C1 segment of cervical spinal cord (tissue), 14 donors: ENCODE measurements around the gene KLHDC4.
"Not testable (repeated sequence)": the region's sequence is repeated elsewhere in the genome, so short reads cannot be mapped to it uniquely, and the experiment has no call there.

ENCODE experiments used
- DNase-seq, 14 donors: peaks; one replicate each; lab custom pipeline; 2025; lab: John Stamatoyannopoulos, UW

KLHDC4 gene

GRCh38 chr16:87765776-87766484 lies at the start of gene KLHDC4:
TSS of gene KLHDC4 (minus strand) at chr16:87765986. CDS start at chr16:87765890, 96 bp downstream.
- peak; percentile 52 to 92 (median 80) for DNase-seq

DNA sequence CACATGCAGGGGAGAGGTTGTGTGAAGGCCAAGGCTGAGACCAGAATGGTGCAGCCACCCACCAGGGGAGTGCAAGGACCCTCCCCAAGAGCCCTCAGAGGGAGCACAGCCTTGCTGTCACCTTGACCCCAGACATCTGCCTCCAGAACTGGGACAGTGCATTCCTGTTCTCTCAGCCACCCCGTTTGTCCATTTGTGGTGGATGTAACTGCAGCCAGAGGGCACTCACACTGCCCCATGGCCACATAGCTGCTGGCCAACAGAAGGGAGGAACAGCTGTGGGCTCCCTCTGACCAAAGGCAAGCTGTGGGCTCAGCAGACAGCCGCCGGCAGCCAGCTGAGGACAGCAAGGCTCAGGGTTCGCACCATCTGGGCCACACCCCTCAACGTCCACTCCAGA lies 49.8 kb upstream of the KLHDC4 start:
- DNase-seq: no peak

GRCh38 chr16:87812200-87812656 lies 46.4 kb upstream of the KLHDC4 start:
- DNase-seq: no peak

- DNase-seq: not testable (repeated sequence)
Measured at GRCh38 chr16:87811454-87811853, 45.7 kb upstream of the KLHDC4 start.

DNA sequence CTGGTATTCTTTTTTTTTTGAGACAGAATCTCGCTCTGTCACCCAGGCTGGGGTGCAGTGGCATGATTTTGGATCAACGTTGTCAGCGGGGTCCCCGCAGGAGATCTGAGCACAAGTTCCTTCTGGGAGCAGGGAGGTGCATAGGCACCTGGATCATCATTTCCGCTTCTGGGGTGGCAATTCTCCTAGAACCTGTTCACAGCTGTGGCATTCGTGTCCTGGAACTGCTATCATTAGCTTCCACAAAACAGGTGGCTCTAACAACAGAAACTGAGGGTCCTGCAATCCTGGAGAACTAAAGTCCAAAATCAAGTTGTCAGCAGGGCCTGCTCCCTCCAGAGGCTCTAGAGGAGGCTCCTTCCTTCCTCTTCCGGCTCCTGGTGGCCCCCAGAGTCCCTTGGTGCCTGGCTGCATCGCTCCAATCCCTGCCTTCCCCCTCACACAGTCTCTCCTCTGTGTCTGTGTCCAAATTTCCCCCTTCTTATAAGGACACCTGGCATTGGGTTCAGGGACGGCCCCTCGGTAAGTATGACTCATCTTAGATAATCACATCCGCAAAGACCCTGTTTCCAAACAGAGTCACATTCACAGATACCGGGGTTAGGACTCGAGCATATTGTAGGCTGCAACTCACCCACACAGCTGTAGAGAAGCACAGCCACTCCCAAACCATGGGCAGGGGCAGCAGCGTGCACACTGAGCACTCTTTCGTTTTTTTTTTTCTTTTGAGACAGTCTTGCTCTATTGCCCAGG lies 43.5 kb upstream of the KLHDC4 start:
- no peak for DNase-seq

DNA sequence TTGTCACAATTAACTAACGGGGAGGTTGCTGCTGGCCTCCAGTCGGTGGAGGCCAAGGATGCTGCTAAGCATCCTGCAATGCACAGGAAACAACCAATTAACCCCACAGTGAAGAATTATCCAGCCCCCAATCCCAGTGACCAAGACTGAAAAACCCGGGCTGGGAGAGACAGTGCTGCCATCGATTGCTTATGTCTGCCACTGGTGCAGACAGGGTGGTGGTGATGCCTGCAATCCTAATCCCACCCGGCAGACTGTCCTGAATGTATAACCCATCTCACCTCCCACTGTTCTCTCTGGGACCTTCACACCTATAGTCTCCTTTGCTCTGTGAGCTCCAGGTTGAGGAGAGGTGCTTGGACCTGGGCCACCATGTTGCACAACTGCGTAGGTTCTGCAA lies 42.3 kb upstream of the KLHDC4 start:
- no peak for DNase-seq

DNA sequence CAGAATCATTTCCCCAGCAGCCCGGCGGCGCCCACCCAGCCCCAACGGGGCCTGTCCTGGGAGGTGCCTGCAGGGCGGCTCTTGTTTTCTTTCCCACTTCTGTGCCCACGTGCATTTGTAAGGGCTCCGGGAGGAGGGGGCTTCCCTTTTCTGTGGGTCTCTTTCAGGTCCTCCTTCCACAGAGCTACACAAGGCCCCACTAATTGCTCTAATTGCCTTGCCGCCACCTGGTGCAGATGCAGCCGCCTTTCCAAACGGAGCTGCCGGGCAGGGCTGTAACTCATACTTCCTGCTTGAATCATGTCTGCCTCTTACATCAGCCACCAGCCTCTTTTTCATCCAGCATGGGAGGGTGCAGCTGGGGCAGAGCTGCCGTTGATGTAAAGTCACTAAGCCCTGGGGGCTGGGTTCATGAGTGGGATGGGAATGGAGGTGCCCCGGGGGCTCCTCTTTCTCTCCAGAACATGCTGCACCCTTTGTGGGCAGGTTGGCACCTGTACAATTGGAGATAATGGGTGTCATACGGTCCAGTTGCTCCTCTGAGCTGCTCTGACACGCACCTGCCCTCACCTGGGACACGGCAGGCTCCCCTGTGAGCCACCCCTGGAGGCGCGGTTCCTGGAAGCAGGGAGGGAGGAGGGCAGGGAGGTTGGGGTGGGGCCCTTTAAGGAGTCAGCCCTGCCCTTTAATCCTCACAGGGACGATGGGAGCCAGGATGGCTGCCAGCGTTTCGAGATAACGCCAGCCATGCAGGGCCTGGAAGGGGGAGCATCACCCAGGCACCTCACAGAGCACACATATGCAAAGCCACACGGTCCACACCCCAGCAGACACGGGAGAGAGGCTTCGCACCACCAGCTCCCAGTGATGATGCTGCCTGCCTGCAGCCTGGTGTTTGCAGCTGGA lies 41.1 kb upstream of the KLHDC4 start:
- DNase-seq: peak in 3 of 14 donors; percentile 4 to 51 (median 36)

GRCh38 chr16:87806261-87806640 lies 40.5 kb upstream of the KLHDC4 start:
- no peak for DNase-seq

DNA sequence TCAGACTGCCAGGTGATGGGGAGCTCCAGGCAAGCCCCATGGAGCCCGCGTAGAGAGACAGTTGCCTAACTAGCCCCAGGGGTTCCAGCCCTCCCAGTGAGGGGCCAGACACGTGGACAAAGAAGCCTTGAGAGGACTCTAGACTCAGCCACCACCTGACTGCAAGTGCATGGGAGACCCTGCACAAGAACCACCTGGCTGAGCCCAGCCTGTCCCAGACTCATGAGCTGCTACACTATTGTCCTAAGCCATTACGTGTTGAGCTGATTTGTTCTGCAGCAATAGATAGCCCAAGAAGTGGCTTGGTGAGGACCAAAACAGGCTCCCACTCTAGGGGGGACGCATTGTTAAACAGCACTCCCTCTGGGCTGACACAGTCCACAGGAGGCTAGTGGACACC lies 37.6 kb upstream of the KLHDC4 start:
- no peak for DNase-seq

GRCh38 chr16:87802670-87803069 lies 36.9 kb upstream of the KLHDC4 start:
- DNase-seq: no peak

DNA sequence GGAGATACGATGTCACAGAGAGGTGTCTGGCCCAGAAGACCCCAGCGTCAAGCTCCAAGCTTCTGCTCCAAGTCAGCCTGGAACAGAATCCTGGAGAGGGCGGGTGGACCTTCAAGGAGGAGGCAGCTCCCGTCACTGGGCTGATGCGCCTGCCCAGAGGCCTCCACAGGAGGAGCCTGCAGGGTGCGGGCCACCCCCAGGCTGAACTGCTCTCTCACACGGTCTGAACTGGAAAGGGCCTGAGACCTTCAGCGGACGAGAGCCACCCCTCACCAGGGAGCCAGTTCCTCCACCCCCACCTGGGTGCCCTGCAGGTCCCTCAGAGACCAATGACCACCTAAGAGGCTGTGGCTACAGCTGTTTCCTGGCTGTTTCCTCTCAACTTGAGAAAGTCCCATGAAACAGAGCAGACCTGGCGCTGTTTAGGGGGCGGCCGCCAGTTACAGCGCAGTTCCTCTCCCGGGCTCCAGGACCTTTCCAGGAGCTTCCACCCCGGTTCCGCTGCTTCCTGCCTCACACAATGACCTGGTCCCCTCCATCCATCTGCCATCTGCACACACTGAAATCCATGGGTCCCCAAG lies 36.0 kb upstream of the KLHDC4 start:
- no peak for DNase-seq

DNA sequence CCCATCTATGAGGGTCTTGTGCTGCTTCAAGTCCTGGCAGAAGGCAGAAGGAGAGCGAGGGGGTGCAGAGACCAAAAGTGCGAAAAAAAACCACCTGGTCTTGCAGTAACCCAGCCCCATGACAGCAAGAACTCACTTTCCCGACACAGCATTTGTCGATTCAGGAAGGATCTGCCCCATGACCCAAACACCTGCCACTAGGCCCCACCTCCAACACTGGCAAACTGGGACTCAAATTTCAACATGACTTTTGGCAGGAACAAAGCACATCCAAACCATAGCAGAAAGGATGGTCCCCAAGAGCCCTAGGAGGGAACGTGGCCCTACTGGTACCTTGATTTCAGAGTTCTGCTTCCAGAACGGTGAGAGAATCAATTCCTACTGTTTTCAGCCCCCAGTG lies 34.7 kb upstream of the KLHDC4 start:
- DNase-seq: no peak

DNA sequence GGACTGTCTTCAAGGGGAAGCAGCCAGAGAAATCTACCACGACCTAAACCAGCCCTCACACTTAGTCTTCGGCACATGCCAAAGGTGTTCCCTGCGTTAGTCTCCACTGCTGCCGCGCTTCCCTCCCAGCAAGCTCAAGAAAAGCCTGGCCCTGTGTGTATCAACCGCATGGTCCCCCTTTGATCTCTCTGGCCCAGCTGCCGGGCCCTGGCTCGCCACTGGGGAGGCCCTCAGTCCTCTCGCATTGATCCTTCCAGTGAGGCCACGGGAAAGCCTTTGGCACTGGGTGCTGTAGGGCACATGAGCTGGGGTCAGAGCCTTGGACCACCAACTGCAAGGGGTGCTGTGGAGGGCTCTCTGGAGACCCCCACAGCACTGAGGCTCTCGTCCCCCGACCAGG lies 29.6 kb upstream of the KLHDC4 start:
- DNase-seq: no peak

GRCh38 chr16:87794485-87795078 lies 28.8 kb upstream of the KLHDC4 start:
- DNase-seq: no peak

DNA sequence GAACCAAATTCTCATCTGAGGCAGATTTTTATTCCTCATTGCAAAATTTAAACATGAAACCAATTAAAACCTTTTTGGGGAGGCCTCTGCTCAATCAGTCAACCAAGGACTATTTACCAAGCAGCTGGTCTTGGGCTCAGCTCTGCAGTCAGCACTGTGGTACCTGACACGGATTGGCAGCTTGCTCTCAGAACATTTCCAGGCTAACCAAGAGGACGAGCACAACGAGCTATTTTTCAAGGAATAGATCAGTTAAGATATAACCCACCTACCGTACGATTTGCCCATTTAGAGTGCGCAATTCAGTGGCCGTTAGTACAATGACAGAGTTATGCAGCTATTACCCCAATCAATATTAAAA lies 26.4 kb upstream of the KLHDC4 start:
- DNase-seq: peak in 1 of 14 donors; percentile 48

DNA sequence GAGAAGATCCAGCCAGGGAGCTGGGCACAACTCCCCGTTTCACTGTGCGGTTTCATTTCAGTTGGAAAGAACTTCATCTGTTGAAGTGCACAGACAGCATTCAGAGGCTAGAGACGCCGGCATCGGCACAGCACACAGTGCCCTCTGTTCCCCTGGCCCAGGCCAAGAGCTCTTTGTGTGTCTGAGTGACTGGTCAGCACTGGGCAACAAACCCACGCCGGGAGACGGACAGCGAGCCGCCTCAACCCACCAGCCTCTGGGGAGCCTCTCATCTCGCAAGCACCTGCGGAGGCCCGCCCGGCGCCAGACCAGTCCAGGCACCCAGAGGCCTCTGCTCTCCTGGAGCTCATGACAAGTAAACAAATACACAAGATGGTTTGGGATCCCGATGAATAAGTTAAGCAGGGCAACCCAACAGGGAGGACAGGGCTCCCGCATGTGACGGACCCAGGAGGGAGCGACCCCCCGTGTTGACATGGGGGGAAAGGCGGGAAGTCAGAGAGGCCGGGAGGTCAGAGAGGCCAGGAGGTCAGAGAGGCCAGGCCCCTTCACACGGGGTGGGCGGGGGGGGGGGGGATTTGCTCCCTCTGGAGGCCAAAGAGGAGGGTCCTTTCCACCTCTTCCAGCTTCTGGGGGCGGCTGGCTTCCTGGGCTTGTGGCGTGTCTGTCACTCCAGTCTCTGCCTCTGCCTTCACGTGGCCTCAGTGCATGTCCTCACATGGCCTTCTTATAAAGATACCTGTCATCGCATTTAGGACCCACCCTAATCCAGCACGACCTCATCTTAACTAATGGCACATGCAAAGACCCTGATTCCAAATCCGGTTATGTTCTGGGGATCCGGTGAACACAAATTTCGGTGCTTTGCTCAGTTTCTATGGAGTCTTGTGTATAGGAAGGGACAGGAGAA lies 25.8 kb upstream of the KLHDC4 start:
- DNase-seq: peak in 12 of 14 donors; percentile 27 to 88 (median 66)

- peak in 6 of 14 donors; percentile 17 to 68 (median 50) for DNase-seq
Measured at GRCh38 chr16:87790292-87791100, 24.7 kb upstream of the KLHDC4 start.

DNA sequence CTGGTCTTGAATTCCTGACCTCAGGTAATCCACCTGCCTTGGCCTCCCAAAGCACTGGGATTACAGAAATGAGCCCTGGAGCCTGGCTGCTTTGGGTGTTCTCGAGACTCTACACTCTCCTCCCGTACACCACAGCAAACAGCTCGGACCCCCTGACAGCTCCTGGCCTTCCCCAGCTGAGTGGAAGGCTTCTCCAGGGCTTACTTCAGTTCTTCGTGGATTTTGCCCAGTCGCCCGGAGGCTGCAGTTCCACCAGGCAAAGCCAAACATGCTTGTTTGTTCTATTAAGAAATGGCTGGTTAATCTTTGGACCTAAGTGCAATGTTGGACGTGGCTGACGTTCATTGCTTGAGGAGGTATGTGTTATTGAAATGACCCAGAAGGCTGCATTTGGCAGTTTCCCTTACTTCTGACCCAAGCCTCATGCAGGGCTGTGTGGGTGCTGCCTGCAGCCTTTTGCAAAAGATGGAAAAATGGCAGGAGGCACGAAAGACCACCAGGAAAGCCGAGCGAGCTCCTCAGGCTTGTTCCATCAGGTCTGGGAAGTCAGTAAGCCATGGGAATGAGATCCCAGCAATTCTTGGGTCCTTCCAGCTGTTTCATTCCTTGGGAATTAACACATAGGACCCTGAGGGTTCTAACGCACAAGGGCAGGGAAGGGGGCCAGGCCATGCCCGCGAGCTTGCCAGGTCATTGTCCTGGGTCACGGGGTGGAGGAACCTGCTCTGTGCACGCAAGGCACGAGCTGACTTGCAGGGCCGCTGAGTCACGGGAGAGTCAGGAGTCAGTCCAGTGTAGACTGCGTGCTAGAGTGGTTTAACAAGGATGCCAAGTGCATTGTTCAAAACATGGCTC lies 23.9 kb upstream of the KLHDC4 start:
- no peak for DNase-seq
